ENCODE results near the gene GNA15. TPM values are rescaled to one million over a fixed set of nuclear protein-coding genes. Genes with fewer than 3 reads are reported as not detected.

GNA15 gene
- total RNA-seq, 1 donor from 2014 or later, result not detected

GRCh38 chr19:3203805-3204645 is 68.2 kb downstream of the GNA15 start:
- H3K4me1 Mint-ChIP-seq (ENCODE audit: unreplicated experiment), result no peaks in the 10 kb centered on the region
- no peak overlapping the region for H3K27ac Mint-ChIP-seq (ENCODE audit: unreplicated experiment)
- no peak overlapping the region for H3K4me3 Mint-ChIP-seq (ENCODE audit: unreplicated experiment)
- no peaks in the 10 kb centered on the region for H3K9me3 Mint-ChIP-seq (ENCODE audit: unreplicated experiment)
- no peaks in the 10 kb centered on the region for H3K36me3 Mint-ChIP-seq (ENCODE audit: low read depth, unreplicated experiment)
- no peak for TF ChIP-seq CTCF (IDR thresholded peaks at IDR 0.05; ENCODE audit: unreplicated experiment)
- DNase-seq (ENCODE audit: low spot score), result no peak
- H3K27me3 Mint-ChIP-seq (ENCODE audit: unreplicated experiment), result no peaks in the 10 kb centered on the region

GRCh38 chr19:3204646-3205275 is 68.9 kb downstream of the GNA15 start:
- TF ChIP-seq CTCF (IDR thresholded peaks at IDR 0.05; ENCODE audit: unreplicated experiment), result no peak
- H3K36me3 Mint-ChIP-seq (ENCODE audit: low read depth, unreplicated experiment), result no peaks in the 10 kb centered on the region
- peaks cover 4% of the 10 kb centered on the region for H3K27me3 Mint-ChIP-seq (ENCODE audit: unreplicated experiment)
- H3K27ac Mint-ChIP-seq (ENCODE audit: unreplicated experiment), result no peak overlapping the region
- H3K9me3 Mint-ChIP-seq (ENCODE audit: unreplicated experiment), result no peaks in the 10 kb centered on the region
- no peak for DNase-seq (ENCODE audit: low spot score)
- H3K4me3 Mint-ChIP-seq (ENCODE audit: unreplicated experiment), result no peak overlapping the region
- H3K4me1 Mint-ChIP-seq (ENCODE audit: unreplicated experiment), result peaks cover 5% of the 10 kb centered on the region

GRCh38 chr19:3206216-3206953 is 70.6 kb downstream of the GNA15 start:
- Mint-ChIP-seq H3K4me1 (ENCODE audit: unreplicated experiment) (peaks cover 5% of the 10 kb centered on the region), H3K27me3 (ENCODE audit: unreplicated experiment) (peaks cover 7% of the 10 kb centered on the region), H3K27ac (ENCODE audit: unreplicated experiment) (no peak overlapping the region)

GRCh38 chr19:3207461-3208242 is 71.8 kb downstream of the GNA15 start:
- DNase-seq (ENCODE audit: low spot score), result no peak
- Mint-ChIP-seq H3K27ac (ENCODE audit: unreplicated experiment) (no peak overlapping the region), H3K4me1 (ENCODE audit: unreplicated experiment) (peaks cover 5% of the 10 kb centered on the region), H3K4me3 (ENCODE audit: unreplicated experiment) (no peak overlapping the region), H3K9me3 (ENCODE audit: unreplicated experiment) (no peaks in the 10 kb centered on the region), H3K27me3 (ENCODE audit: unreplicated experiment) (peaks cover 7% of the 10 kb centered on the region), H3K36me3 (ENCODE audit: low read depth, unreplicated experiment) (no peaks in the 10 kb centered on the region)
- TF ChIP-seq CTCF (IDR thresholded peaks at IDR 0.05; ENCODE audit: unreplicated experiment), result no peak

More at GRCh38 chr19:3206216-3206953, 70.6 kb downstream of the GNA15 start:
- Mint-ChIP-seq H3K4me3 (ENCODE audit: unreplicated experiment) (no peak overlapping the region), H3K9me3 (ENCODE audit: unreplicated experiment) (no peaks in the 10 kb centered on the region), H3K36me3 (ENCODE audit: low read depth, unreplicated experiment) (no peaks in the 10 kb centered on the region)
- DNase-seq (ENCODE audit: low spot score), result no peak
- TF ChIP-seq CTCF (IDR thresholded peaks at IDR 0.05; ENCODE audit: unreplicated experiment), result no peak
